ENCODE results near the gene TRO.

TRO gene, protein sequence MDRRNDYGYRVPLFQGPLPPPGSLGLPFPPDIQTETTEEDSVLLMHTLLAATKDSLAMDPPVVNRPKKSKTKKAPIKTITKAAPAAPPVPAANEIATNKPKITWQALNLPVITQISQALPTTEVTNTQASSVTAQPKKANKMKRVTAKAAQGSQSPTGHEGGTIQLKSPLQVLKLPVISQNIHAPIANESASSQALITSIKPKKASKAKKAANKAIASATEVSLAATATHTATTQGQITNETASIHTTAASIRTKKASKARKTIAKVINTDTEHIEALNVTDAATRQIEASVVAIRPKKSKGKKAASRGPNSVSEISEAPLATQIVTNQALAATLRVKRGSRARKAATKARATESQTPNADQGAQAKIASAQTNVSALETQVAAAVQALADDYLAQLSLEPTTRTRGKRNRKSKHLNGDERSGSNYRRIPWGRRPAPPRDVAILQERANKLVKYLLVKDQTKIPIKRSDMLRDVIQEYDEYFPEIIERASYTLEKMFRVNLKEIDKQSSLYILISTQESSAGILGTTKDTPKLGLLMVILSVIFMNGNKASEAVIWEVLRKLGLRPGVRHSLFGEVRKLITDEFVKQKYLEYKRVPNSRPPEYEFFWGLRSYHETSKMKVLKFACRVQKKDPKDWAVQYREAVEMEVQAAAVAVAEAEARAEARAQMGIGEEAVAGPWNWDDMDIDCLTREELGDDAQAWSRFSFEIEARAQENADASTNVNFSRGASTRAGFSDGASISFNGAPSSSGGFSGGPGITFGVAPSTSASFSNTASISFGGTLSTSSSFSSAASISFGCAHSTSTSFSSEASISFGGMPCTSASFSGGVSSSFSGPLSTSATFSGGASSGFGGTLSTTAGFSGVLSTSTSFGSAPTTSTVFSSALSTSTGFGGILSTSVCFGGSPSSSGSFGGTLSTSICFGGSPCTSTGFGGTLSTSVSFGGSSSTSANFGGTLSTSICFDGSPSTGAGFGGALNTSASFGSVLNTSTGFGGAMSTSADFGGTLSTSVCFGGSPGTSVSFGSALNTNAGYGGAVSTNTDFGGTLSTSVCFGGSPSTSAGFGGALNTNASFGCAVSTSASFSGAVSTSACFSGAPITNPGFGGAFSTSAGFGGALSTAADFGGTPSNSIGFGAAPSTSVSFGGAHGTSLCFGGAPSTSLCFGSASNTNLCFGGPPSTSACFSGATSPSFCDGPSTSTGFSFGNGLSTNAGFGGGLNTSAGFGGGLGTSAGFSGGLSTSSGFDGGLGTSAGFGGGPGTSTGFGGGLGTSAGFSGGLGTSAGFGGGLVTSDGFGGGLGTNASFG (N-terminal part only)

DNA sequence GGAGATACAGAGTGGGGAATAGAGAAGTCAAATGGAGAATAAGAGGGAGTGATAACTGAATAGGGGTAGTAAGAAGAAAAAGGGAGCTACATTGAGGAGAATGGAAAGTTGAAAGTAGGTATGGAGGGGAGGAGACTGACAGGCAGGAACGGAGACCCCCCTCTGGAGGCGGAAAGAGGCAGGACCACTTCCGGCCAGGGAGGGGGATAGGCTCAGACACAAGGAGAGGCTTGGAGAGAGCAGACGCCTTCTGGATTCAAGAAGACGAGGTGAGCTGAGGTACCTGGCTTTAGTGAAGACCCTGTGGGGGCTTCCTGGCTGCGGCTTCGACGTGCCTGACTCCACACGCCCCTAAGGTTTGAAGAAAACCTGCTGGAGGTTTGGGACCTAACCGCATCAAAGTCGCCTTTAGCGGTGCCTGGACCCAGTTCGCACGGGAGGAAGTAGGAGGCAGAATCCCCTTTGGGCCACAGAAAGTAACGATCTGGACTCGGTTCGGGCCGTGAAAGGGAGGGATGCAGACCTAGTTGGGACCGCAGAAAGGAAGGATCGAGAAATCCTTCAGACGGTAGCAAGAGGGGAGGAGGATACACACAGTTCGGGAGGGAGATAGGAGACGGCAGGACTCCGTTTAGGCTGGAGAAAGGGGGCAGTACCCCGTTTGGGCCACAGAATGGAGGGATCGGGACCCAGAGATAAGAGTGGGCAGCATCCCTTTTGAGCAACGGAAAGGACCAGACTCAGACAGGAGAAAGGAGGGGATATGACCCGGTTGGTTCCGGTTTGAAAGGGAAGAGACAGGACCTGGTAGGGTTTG, at the start of gene TRO:
TSS of gene TRO (plus strand) at position 215 of the 817 bp plus-strand sequence. CDS start 1,423 bp downstream, outside the sequence.
- DNase-seq = peak in 1 of 2 donors; percentile 5

DNA sequence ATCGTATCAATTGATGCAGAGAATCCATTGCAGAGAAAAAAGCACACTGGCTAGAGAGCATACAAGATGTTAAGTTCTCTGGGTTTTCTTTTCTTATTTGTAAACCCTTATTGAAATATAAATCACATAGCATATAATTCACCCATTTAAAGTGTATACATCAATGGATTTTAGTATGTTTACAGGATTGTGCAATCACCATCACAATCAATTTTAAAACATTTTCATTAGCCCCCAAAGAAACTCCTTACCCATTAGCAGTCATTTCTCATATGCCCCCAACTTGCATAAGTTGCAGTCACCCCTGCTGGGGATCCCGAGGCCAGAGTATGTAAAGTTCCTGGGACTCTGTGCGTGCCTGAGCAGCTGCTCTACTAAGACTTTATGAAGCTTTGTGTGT, 34.9 kb upstream of the TRO start:
- no peak for DNase-seq

DNA sequence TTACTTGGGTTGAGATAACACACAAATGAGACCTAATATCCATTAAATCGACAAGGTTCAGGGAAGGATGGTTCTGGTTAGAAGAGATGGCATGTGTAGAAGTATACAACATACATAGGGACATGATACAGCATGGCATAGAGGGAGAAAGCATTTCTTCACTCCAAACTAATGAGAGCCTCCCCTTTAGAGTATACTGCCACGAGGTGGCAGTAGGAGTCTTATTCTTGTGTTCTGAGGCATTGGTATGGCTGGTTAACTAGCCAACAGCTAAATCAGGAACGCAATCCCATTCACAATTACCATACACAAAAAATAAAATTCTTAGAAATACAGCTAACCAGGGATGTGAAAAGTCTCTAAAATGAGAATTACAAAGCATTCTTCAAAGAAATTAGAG, 29.1 kb upstream of the TRO start:
- peak; percentile 16 to 36 for DNase-seq

DNA sequence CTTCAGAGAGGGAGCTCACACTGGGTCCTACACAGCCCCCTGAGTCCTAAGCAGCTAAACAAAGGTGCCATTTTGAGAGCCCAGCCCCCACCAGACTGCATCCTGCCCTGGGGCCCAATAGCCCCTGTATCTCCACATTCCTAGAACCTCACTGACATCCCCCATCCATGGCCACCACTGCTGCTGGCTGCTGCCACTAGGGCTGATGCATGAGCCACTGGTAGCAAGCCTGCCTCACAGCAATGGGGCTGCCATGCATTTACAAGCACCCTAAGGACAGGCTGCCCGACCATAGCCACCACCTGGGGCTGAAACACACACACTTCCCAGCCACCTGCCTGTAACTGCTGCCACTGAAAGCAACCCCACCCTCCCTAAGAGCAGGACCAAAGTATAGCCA, 26.5 kb upstream of the TRO start:
- no peak for DNase-seq

DNA sequence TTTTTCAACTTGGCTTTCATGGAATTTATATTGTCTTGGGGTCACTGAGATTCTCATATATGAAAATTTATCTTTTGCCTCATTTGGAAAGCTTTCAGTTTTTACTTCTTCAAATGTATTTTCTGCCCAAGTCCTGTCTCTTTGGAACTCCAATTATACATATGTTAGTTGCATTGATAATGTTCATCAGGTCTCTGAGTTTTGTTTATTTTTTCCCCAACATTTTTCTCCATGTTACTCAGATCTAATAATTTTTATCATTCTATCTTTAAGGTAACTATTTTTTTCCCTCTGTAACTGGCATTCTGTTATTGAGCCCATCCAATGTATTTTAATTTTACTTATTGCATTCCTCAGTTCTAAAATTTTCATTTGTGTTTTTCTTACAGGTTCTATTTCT, 10.7 kb upstream of the TRO start:
- DNase-seq = no peak

DNA sequence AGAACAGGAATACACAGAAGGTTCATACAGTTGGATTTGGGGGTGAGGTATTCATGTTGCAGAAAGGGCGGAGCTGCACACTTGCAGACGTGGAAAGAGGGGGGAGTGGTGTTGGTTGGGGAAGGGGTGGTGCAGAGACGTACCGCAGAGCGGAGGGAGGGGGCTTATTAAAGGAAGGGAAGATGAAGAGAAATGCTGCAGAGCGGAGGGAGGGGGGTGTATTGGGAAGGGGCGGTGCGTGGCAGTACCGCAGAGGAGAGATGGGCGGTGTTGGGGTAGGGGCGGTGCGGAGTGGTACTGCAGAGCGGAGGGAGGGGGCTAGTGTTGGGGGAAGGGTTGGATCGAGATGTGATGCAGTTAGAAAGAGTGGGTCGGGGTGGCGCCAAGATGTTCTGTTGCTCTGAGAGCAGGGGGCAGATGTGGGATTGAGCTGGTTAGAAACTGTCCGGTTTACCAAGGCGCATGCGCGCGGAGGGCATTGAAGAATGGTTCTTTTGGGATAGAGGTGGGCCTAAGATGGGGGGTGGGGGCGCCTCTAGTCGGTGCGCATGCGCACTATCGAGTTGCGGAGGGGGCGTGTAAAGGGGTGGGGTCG, 900 bp downstream of the TRO start:
- peak; percentile 40 to 67 for DNase-seq

DNA sequence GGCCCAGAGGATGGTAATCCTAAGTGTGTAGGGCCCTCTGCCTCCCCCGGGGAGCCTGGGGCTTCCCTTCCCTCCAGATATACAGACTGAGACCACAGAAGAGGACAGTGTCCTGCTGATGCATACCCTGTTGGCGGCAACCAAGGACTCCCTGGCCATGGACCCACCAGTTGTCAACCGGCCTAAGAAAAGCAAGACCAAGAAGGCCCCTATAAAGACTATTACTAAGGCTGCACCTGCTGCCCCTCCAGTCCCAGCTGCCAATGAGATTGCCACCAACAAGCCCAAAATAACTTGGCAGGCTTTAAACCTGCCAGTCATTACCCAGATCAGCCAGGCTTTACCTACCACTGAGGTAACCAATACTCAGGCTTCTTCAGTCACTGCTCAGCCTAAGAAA, 1.9 kb downstream of the TRO start:
- no peak for DNase-seq

DNA sequence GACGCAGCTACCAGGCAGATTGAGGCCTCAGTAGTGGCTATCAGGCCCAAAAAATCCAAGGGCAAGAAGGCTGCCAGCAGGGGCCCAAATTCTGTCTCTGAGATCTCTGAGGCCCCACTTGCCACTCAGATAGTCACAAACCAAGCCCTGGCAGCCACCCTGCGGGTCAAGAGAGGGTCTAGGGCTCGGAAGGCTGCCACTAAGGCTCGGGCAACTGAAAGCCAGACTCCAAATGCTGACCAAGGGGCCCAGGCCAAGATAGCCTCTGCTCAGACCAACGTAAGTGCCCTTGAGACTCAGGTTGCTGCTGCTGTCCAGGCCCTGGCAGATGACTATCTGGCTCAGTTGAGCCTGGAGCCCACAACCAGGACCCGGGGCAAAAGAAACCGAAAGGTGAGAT, 2.8 kb downstream of the TRO start:
- DNase-seq = no peak

DNA sequence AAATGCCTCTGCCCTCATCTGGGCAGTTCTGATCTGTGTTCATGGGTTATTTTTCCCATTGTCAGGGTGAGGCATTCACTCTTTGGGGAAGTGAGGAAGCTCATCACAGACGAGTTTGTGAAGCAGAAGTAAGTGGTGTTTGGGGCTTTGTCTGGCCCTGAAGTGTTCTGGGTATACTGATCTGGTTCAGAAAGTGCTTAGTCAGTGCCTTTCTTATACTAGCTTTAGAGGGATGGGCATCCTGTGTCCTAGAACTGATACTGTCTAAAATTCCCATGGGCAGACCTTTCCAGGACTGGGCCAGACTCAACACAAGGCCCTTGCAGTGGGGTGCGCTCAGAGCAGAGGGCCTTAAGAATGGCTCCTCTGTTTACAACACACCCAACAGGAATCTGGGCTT, 6.4 kb downstream of the TRO start:
- DNase-seq = no peak

DNA sequence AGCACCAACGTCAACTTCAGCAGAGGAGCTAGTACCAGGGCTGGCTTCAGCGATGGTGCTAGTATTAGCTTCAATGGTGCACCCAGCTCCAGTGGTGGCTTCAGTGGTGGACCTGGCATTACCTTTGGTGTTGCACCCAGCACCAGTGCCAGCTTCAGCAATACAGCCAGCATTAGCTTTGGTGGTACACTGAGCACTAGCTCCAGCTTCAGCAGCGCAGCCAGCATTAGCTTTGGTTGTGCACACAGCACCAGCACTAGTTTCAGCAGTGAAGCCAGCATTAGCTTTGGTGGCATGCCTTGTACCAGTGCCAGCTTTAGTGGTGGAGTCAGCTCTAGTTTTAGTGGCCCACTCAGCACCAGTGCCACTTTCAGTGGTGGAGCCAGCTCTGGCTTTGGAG, 8.3 kb downstream of the TRO start:
- no peak for DNase-seq

DNA sequence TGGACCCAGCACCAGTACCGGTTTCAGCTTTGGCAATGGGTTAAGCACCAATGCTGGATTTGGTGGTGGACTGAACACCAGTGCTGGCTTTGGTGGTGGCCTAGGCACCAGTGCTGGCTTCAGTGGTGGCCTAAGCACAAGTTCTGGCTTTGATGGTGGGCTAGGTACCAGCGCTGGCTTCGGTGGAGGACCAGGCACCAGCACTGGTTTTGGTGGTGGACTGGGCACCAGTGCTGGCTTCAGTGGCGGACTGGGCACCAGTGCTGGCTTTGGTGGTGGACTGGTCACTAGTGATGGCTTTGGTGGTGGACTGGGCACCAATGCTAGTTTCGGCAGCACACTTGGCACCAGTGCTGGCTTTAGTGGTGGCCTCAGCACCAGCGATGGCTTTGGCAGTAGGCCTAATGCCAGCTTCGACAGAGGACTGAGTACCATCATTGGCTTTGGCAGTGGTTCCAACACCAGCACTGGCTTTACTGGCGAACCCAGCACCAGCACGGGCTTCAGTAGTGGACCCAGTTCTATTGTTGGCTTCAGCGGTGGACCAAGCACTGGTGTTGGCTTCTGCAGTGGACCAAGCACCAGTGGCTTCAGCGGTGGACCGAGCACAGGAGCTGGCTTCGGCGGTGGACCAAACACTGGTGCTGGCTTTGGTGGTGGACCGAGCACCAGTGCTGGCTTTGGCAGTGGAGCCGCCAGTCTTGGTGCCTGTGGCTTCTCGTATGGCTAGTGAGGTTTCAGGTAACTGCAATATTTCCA, 9.8 kb downstream of the TRO start:
- DNase-seq = no peak

DNA sequence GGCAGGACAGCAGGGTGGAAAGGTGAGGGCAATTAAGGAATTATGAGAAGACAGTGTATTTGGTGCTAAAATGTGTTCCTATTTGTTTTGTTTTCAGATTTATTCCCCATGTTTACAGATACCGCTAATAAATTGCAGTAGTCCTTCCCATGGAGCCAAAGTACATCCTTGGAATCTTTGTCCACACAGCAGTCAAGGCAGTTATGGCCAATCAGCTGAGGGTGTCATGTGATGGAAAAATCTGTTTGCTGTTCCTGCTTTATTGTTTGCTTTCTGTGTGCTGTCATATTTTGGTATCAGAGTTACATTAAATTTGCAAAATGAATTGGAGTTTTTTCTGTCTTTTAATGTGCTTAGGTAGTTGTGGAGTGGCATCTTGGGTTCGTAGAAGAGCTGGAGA, 10.5 kb downstream of the TRO start:
- DNase-seq = no peak

DNA sequence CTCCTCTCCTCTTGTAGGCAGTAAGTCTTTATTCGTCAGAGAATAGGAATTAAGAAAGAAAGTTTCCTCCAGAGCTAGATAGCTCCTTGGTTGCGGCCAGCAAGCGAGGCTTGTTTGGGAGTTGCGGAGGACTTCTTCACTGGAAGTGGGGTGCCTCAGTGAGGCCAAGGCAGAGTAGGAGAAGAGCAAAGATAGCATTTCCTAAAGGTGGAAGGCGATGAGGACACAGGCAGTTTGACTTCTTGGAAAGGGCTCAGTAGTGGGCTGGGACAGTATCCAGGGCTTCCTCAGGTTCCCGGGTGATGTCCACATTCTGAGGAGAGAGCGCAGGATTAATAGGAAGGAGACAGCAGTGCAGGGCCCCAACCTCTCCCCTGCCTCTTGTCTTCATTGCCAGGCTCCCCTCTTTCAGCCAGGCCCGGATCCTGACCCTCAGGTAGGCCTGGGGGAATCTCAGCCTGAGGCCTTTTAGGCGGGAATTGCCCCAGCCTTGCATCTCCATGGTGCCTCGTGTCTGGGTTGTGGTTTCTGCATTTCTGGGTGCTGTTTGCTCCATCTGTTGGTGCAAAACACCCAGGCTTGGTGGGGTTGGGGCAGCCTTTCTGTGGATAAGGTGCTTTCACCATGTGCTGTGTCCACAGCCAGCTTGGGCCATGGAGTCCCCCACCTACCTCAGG, 12.7 kb downstream of the TRO start:
- DNase-seq = no peak

DNA sequence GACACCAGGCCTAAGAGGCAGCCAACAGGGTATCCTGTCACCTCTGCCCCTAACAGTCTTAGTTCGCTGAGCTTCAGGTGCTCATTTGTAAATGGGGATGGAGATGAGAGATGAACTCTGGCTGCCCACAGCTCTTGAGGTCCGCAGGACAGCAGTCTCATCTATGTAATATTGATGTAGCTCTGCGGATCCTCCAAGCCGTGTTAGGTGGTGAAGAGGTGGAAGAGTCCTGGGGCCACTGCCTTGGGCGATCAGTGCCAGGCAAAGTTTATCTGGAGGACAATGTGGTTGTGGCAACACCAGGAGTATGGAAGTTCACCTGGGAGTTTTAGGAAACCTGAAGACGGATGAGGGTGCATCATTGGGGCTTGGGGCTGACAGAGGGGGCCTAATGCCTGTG, 13.4 kb downstream of the TRO start:
- no peak for DNase-seq

DNA sequence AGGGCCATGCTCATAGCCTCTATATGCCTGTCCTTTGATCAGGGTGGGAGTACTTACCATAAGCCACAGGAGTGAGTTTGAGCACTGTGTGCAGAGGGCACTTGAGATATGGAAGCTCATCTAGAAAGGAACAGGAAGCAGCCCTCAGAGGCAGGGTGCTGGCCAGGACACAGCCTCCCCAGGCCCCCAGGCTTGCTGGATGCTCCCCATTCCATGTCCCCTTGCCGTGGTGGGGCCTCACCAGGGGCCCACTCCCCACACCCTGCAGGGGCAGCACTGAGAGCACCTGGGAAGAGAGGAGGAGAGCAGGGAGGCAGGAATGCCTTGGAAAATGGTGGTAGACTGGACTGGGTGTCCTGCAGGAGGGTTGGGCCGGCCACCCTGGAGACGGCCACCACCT, 14.3 kb downstream of the TRO start:
- no peak for DNase-seq

DNA sequence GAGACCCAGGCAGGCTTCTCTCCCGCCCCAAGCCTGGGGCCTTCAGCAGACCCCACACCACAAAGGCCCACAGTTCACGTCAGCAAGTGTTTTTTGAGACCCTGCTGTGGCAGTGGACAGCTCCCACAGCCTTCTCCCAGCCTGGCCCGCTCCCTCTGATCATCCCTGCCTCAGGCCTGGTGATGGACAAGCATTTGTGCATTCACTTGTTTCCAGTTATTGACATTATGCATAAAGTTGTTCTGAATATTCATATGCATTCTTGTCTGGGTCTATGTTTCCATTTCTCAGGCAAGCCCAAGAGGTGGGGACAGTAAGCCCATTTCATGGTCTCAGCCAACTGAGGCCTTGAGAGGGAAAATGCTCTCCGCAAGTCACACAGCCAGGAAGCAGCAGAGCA, 14.7 kb downstream of the TRO start:
- no peak for DNase-seq

DNA sequence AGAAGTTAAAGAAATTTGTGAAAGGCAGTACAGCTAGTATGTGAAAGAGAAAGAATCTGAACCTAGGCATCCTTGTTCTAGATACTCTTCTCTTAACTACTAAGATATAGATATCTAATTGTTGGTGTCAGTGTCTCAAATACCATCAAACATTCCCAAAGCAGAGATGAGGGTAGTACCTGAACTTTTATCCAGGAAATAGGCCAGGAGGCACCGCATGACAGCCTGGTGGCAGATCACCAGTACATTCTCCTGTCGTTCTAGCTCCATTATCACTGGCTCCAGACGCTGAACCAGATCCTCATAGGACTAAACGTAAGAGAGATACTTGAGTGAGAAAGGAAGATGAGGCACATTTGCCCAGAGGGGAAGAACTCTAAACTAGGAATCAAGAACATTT, 16.8 kb downstream of the TRO start:
- no peak for DNase-seq

DNA sequence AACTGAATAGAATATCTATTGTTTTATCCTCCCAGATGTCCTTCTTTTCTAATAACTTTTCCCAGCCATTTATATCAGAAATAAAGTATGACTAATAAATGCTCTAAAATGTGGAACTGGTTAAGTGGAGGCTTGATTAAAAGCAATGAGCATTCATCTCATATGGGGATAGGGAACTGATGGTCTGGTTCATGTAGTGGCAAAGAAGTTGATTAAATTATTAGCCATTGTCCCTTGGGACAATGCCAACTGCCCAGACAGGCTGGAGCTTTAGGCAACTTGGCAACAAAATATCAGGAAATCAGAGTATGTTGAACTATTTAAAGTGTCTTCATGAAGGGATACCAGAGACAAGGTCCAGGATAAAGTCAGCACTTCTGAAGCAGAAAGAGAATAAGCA, 24.2 kb downstream of the TRO start:
- DNase-seq = no peak

DNA sequence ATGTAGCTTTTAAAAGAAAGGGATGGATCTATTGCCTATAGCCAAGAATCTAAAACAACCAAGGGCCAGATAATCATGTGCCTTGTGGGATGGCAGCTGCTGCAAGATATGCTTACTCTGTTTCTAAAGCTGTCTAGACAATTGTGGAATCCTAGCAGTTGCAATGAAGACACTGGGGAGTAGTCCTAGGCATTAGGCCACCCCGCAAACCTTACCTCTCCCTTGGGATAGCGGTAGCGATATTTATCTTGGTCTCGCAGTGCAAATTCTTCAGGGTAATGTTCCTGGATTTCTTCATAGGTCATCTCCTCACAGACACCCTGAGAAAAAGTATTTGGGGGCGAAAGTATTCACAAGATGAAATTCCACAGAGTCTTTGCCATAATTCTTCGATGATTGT, 24.6 kb downstream of the TRO start:
- DNase-seq = no peak

DNA sequence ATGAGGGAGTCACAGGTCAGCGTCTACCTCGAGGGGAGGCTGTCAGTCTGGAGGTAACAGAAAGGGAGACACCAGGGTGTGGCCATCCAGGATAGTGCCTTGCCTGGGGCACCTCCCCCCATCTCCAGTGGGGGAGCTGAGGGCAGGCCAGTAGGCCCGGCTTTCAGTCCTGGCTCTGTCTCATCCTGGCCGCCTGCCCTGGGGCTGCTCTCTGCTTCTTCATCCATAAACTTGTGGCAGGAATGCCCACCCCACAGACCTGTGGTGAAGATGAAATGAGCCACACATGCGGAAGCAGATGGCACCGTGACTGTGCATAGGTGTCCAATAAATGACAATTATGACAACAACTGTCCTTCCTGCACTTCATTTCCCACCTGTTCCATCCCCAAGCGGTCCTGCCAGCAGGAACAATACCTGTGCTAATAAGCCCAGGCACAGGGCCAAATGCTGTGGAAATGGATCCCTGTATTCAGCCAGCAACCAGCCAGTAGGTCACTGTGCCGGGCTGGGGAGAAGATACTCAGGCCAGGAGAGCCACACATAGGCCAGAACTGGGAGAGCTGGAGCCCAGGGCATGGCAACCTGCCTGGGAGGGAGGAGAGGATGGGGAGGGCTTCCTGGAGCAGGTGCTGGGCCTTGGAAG, 30.2 kb downstream of the TRO start:
- DNase-seq = no peak
